ENCODE data around the gene RAC2. TPM values are rescaled to one million over a fixed set of nuclear protein-coding genes. Genes with fewer than 3 reads are reported as not detected.
A peak's percentile ranks its signal among the peaks of the same experiment; 100 is the strongest.
"Not testable (repeated sequence)": the region's sequence is repeated elsewhere in the genome, so short reads cannot be mapped to it uniquely, and the experiment has no call there.

RAC2 gene
- total RNA-seq, 2 experiments from 2014 or later: 834 to 907 TPM

DNA sequence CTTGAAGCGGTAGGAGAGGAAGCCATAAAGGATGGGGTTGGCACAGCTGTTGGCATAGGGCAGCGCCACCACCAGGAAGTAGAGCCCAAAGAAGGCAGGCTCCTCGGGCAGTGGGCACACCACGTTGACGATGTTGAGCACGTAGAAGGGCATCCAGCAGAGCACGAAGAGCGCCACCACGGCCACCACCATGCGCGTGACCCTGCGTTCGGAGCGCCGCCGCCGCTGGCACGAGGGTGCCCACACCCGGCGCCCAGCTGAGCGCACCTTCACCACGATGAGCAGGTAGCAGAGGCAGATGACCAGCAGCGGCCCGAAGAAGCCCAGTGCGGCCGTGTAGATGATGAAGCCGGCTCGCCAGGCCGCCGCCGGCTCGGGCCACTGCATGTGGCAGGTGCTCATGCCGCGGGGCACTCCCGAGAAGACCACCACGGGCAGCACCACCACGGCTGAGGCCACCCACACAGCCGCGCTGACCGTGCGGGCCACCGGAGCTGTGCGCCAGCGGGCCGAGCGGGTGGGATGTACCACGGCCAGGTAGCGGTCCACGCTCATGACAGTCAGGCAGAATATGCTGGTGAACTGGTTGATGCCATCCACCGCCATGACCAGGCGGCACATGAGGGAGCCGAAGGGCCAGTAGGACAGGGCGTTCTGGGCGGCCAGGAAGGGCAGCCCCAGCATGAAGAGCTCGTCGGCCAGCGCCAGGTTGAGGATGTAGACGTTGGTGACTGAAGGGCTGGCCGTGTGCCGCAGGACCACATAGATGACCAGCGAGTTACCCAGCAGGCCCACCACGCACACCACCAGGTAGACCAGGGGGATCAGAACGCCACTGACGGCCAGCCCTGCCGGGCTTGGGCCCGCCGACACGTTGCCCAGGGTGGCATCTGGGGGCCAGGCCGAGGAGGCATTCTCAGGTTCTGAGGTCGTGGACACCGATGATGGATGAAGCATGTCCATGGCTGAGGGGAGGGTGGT lies 36.9 kb downstream of the RAC2 start:
- no peak overlapping the region for H3K27ac Mint-ChIP-seq
- CTCF ChIA-PET: interaction anchor here (1.5 kb wide), 1 partner anchor 45 kb away, joined by 3 read pairs; no protein-coding TSS in a partner anchor
- no peak for ATAC-seq
- no peaks in the 10 kb centered on the region for H3K36me3 Mint-ChIP-seq
- no peaks in the 10 kb centered on the region for H3K27me3 Mint-ChIP-seq
- H3K4me3 Mint-ChIP-seq: no peak overlapping the region
- H3K4me1 Mint-ChIP-seq: no peaks in the 10 kb centered on the region
- H3K9me3 Mint-ChIP-seq (ENCODE audit: low read depth): no peaks in the 10 kb centered on the region
- DNase-seq: no peak

DNA sequence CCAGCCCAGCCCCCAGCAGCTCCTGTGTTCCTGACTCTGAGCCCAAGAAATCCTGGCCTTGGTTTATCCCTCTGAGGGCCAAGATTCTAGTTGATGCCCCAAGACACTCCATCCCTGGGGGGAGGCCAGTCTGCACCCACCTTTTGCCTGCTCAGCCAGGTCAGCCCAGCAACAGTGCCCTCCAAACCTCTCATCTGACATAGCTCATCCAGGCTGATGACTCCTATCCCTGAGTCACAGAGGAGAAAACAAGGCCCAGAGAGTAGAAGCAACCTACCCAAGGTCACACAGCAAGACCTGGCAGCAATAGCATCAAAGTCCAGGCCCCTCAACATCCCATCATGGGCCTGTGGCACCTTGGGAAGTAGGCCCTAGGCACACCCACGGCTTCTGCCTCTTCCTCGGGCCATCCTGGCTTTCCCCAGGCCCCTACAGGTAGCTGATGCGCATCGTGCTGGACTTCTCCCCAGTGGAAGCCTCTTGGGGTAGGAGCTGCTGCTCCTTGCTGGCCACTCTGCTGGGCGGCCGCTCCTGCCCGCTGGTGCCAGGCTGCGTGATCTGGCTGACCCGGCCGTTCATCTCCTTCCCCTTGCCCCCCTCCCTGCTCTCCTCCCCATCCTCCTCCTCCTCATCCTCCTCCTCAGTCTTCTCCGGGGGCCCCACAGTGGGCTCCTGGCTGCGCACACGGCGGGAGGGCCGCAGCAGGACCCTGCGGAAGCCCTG lies 37.8 kb downstream of the RAC2 start:
- CTCF ChIA-PET: interaction anchor here (1.2 to 1.8 kb wide), 3 partner anchors 11 to 44 kb away, joined by 3 to 9 read pairs (median 3); no protein-coding TSS in a partner anchor
- no peak overlapping the region for H3K27ac Mint-ChIP-seq

DNA sequence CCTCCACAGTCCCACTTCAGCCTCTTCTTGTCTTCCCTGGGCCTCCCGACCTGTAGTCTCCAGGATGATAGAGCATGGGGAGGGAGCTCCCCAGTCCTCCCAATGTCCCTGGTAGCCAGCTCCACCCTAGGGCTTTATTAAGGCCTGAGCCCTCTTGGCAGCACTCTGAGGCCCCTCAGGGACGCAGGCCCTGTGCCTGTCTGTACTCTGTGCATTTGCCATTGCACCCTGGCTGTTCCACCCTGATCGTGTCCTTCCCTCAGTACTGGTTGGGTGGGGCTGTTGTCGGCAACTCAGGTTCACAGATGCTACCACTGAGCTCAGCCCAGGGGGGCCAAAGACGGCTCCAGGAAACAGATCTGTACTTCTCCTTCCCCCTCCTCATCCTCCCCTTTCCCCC lies 39.0 kb downstream of the RAC2 start:
- Mint-ChIP-seq H3K9me3 (ENCODE audit: low read depth) (no peaks in the 10 kb centered on the region), H3K4me3 (no peak overlapping the region), H3K4me1 (peaks cover 6% of the 10 kb centered on the region), H3K36me3 (no peaks in the 10 kb centered on the region), H3K27ac (no peak overlapping the region), H3K27me3 (no peaks in the 10 kb centered on the region)
- DNase-seq (no peak), ATAC-seq (no peak)
- CTCF ChIA-PET: interaction anchor here (0.8 to 1.8 kb wide), 3 partner anchors 12 to 111 kb away, joined by 3 to 9 read pairs (median 3); no protein-coding TSS in a partner anchor

More for the DNA sequence above, 37.8 kb downstream of the RAC2 start:
- DNase-seq (no peak), ATAC-seq (no peak)
- Mint-ChIP-seq H3K4me1 (peaks cover 3% of the 10 kb centered on the region), H3K36me3 (no peaks in the 10 kb centered on the region), H3K27me3 (no peaks in the 10 kb centered on the region), H3K4me3 (no peak overlapping the region), H3K9me3 (ENCODE audit: low read depth) (no peaks in the 10 kb centered on the region)

DNA sequence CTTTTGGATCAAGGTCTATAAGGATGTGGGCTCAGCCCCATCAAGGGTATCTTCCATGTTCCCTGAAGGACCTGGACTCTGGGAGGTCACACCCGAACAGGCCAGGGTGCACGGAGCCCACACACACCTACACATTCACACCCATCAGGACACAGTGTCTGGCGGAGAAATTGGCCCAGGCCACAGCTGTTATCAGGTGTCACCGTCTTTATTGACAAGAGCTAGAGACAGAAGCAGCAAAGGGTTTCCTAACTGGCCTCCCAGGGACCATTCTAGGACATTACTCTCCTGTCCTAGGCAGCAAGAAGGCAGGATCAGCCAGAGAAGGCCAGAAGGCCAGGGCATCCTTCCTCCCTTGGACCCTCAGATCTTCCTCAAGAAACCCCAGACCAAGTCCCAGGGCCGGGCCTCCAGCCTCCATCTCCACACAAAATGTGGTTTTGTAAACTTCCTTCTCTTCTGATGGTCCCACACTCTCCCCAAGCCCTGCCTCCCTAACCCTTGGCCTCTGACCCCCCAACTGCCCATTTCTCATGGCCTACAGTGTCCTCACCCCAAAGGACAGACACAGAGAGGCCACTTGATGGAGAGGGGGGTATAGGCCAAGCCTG lies 39.9 kb downstream of the RAC2 start:
- no peak overlapping the region for H3K4me3 Mint-ChIP-seq
- no peaks in the 10 kb centered on the region for H3K36me3 Mint-ChIP-seq
- H3K9me3 Mint-ChIP-seq (ENCODE audit: low read depth): no peaks in the 10 kb centered on the region
- ATAC-seq (no peak), DNase-seq (no peak)
- H3K4me1 Mint-ChIP-seq: peaks cover 12% of the 10 kb centered on the region
- CTCF ChIA-PET: interaction anchor here (0.8 kb wide), 1 partner anchor 57 kb away, joined by 3 read pairs; no protein-coding TSS in a partner anchor
- H3K27me3 Mint-ChIP-seq: no peaks in the 10 kb centered on the region
- no peak overlapping the region for H3K27ac Mint-ChIP-seq

DNA sequence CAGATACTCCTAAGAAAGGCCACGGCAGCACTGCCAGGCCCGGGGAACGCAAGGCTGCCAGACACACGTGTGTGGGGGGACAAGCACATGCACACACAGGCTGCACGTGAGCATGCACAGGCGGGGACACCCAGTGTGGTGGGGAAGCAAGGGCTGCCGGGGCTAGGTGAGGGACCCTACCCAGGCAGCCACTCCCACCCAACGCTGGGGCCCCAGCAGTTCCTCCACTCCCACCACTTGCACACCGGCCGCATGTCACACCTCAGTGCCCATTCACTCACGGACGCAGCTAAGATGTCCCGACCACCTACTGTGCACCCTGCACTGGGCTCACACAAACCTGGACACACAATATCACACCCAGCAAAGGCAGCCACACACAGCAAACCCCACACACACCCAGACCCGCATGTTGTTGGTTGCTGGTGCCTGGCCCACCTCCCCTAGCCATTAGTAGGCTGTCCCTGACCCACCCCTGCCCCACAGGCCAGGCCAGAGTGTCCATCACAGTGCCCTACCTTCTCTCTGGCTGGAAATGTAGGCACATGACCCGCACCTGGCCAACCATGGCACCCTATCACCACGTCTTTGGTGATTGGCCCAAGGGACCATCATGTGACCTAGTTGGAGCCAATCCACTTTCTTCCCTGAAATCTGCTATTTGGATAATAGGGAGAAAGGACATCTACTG lies 40.6 kb downstream of the RAC2 start:
- peaks cover 12% of the 10 kb centered on the region for H3K4me1 Mint-ChIP-seq
- ATAC-seq (no peak), DNase-seq (no peak)
- no peaks in the 10 kb centered on the region for H3K27me3 Mint-ChIP-seq
- CTCF ChIA-PET: no interaction called here
- H3K4me3 Mint-ChIP-seq: no peak overlapping the region
- no peak overlapping the region for H3K27ac Mint-ChIP-seq
- no peaks in the 10 kb centered on the region for H3K36me3 Mint-ChIP-seq
- H3K9me3 Mint-ChIP-seq (ENCODE audit: low read depth): no peaks in the 10 kb centered on the region

DNA sequence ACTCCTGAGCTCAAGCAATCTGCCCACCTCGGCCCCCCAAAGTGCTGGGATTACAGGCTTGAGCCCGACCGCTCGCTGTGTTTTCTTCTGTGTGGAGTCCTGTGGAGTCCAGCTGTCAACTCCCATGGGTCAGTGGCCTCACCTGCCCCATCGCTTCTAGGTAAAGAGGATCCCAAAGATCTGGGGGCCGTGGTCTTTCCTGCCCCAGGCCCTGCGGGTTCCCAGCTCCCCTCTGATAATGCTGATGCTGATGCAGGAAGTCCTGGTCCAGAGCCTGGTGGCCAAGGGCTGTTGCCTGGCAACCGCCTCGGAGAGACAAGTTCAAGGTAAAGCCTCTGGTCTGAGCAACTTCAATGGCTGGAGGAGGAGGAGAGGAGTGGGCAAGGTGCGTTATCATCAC lies 41.4 kb downstream of the RAC2 start:
- Mint-ChIP-seq H3K9me3 (ENCODE audit: low read depth) (no peaks in the 10 kb centered on the region), H3K27ac (no peak overlapping the region), H3K36me3 (no peaks in the 10 kb centered on the region), H3K4me1 (peaks cover 19% of the 10 kb centered on the region), H3K4me3 (no peak overlapping the region), H3K27me3 (no peaks in the 10 kb centered on the region)
- DNase-seq (no peak), ATAC-seq (no peak)
- CTCF ChIA-PET: interaction anchor here (4.5 kb wide), 1 partner anchor 15 kb away, joined by 62 read pairs; no protein-coding TSS in a partner anchor

DNA sequence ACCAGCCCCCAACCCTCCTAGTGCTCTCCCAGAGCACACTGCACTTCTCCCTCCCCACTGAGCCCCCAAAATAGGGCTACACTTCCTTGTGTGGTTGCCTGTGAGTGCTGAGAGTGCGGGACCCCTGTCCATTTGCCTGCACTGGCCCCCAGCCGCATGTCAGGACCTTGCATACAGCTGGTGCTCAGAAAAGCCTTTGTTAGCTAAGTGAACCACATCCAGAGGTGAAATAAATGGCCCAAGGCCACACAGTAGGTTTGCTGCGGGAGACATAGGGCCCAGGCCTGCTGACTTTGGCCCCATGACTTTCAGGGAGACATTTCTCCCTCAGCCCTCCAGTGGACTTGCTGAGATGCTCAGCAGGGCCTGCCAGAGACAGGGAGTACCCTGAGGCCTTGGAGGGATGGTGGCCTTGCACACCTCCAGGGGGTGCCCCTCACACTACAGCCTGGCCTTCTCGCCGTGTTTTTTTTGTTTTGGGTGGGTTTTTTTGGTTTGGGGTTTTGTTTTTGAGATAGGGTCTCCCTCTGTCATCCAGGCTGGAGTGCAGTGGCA lies 42.0 kb downstream of the RAC2 start:
- Mint-ChIP-seq H3K4me3 (no peak overlapping the region), H3K4me1 (peaks cover 25% of the 10 kb centered on the region), H3K9me3 (ENCODE audit: low read depth) (no peaks in the 10 kb centered on the region), H3K27me3 (no peaks in the 10 kb centered on the region), H3K36me3 (peaks cover 1% of the 10 kb centered on the region), H3K27ac (no peak overlapping the region)
- DNase-seq (no peak), ATAC-seq (no peak)
- CTCF ChIA-PET: interaction anchor here (0.9 to 6.0 kb wide), 5 partner anchors 8 to 106 kb away, joined by 3 to 62 read pairs (median 24); no protein-coding TSS in a partner anchor

DNA sequence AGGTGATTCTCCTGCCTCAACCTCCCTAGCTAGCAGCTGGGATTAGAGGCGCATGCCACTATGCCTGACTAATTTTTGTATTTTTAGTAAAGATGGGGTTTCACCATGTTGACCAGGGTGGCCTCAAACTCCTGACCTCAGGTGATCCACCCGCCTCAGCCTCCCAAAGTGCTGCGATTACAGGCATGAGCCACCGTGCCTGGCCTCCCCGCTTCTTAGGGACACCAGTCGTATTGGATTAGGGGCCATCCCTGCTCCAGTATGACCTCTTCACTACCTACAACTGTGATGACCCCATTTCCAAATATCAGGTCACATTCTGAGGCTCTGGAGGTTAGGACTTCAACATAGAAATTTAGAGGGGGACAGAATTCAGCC lies 42.6 kb downstream of the RAC2 start:
- H3K4me1 Mint-ChIP-seq: peaks cover 26% of the 10 kb centered on the region
- H3K27me3 Mint-ChIP-seq; ATAC-seq; H3K9me3 Mint-ChIP-seq (ENCODE audit: low read depth); H3K27ac Mint-ChIP-seq; H3K36me3 Mint-ChIP-seq; H3K4me3 Mint-ChIP-seq; DNase-seq: not testable (repeated sequence)
- CTCF ChIA-PET: interaction anchor here (0.9 to 6.0 kb wide), 10 partner anchors 8 to 345 kb away, joined by 3 to 150 read pairs (median 25); no protein-coding TSS in a partner anchor

DNA sequence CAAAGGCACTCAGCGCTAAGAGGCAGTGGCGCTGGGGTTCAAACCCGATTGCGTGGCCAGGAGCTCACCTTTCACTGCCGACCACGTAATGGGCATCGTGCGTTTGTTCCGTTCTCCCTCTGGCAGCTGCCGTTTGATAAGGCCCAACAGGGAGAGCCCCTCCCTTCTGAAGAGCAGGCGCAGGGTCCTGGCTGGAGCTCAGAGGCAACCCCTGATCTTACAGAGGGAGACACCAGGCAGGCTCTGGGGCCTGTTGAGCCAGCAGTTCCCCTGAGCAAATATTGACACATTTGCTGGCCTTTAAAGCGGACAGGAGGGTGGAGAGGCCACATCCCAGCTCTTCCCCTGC lies 44.3 kb downstream of the RAC2 start:
- H3K27ac Mint-ChIP-seq: peak overlapping the region; percentile 94
- peak overlapping the region; percentile 40 for H3K4me3 Mint-ChIP-seq
- CTCF ChIA-PET: interaction anchor here (0.7 to 6.0 kb wide), 56 partner anchors 9 to 424 kb away, joined by 3 to 150 read pairs (median 5); partner anchors contain the start of genes C1QTNF6, IFT27, IL2RB and KCTD17
- H3K4me1 Mint-ChIP-seq: peaks cover 28% of the 10 kb centered on the region
- no peaks in the 10 kb centered on the region for H3K27me3 Mint-ChIP-seq
- peak; percentile 2 for ATAC-seq
- H3K36me3 Mint-ChIP-seq: peaks cover 1% of the 10 kb centered on the region
- H3K9me3 Mint-ChIP-seq (ENCODE audit: low read depth): no peaks in the 10 kb centered on the region
- DNase-seq: no peak

DNA sequence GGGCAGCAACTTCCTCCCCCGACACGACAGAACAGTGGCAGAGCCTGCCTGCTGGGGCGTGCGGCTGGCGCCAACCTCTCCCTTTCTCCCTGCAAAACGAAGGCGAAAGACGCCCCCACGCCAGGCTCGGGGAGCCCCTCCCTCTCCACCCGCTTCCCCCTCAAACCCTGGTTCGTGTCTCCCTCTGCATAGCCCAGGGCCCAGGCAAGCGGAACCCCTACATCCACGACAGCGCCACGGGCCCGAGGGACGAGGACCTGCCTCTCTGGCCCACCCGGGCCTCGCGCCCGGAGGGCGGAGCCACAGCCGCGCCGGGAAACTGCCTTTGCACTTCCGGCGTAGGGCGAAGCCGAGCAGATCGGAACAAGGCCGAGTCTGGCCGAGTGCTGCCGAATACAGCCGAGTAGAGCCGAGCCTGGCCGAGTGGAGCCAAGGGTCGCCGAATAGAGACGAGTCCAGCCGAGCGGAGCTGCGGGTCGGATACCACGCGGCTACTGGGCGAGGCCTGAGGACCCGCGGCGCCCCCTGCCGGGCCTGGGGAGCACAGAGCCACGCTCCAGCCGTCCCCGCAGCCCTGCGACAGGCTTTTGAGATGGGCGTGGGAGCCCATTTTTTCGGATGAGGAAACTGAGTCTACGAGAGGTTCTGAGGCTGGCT lies 44.8 kb downstream of the RAC2 start:
- peaks cover 33% of the 10 kb centered on the region for H3K4me1 Mint-ChIP-seq
- CTCF ChIA-PET: interaction anchor here (0.6 to 6.0 kb wide), 60 partner anchors 9 to 423 kb away, joined by 3 to 150 read pairs (median 5); partner anchors contain the start of genes C1QTNF6, IFT27, IL2RB and KCTD17
- H3K36me3 Mint-ChIP-seq: peaks cover 1% of the 10 kb centered on the region

DNA sequence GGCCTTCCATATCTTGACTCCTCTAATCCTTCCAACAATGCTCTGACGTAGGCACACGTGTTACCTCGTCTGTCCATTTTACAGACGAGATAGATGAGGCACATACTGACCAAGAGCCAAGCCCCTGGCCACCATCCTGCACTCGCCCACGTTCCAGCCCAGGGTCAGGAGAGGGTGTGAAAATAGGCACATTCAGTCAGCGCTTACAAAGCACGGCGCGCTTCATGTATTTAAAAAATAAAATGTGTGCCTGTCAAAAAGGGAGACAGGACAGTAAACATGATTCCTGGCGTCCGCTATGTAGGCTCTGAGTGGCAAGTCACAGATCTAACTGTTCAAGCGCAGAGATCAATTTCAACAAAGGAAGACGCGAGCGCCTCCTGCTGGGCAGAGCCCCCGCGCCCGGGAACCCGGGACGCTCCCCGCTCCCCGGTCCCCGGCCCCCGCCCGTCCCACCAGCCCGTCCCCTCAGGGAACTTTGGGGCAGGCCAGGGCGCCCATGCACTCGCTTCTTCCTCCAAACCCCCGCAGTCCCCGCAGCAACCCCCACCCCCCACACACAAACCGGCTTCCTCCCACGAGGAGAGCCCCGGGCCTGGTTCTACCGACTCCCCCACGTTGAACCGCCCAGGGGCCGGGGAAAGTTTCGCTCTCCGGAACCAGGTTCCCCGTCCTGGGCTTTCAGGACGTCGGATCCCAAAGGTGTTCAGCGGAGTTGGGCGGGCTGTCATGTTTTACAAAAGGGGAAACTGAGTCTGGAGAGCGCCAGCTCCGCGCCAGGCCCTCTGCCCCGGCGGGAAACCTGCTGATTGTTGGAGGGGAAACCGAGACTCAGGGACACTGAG lies 45.6 kb downstream of the RAC2 start:
- H3K4me1 Mint-ChIP-seq: peaks cover 41% of the 10 kb centered on the region
- no peaks in the 10 kb centered on the region for H3K27me3 Mint-ChIP-seq
- H3K27ac Mint-ChIP-seq: peak overlapping the region; percentile 94
- ATAC-seq (peak; percentile 42), DNase-seq (peak; percentile 93)
- H3K36me3 Mint-ChIP-seq: peaks cover 3% of the 10 kb centered on the region
- H3K9me3 Mint-ChIP-seq (ENCODE audit: low read depth): no peaks in the 10 kb centered on the region
- CTCF ChIA-PET: interaction anchor here (0.6 to 6.0 kb wide), 59 partner anchors 11 to 423 kb away, joined by 3 to 150 read pairs (median 6); partner anchors contain the start of genes C1QTNF6, IFT27, IL2RB and KCTD17
- peak overlapping the region; percentile 80 for H3K4me3 Mint-ChIP-seq

More for the DNA sequence above, 44.8 kb downstream of the RAC2 start:
- DNase-seq: peak; percentile 100
- Mint-ChIP-seq H3K4me3 (peak overlapping the region; percentile 80), H3K9me3 (ENCODE audit: low read depth) (no peaks in the 10 kb centered on the region), H3K27me3 (no peaks in the 10 kb centered on the region), H3K27ac (peak overlapping the region; percentile 94)
- peak; percentile 97 for ATAC-seq

All from activated CD8-positive, alpha-beta memory T cell treated with anti-CD3 and anti-CD28 coated beads, Interleukin-2, amount 10 ng/mL, durations not matched to agents 7 days and 5 days (primary cell).